CD8-positive, alpha-beta memory T cell (primary cell): ENCODE results near the gene TBC1D9. TPM values are rescaled to one million over a fixed set of nuclear protein-coding genes. Genes with fewer than 3 reads are reported as not detected.
A peak's percentile ranks its signal among the peaks of the same experiment; 100 is the strongest.

Experiments used
- CTCF ChIA-PET: fragments of 350-600 bp; sonication (Branson Sonifier 250); formaldehyde crosslinking; loops from one replicate; lab custom pipeline; 2021; ENCODE audit warnings: antibody characterized with exemption; lab: Charles Lee
- POLR2A ChIA-PET: fragments of 350-600 bp; sonication (Branson Sonifier 250); formaldehyde crosslinking; loops from one replicate; lab custom pipeline; 2021; ENCODE audit warnings: antibody characterized with exemption; lab: Charles Lee
- DNase-seq, 5 donors: peaks; one replicate each; pipeline versions ENCODE4 v3.0.0 to v3.0.0-alpha.2; 2020 to 2022; ENCODE audit warnings: mixed read lengths in 1 of 5
- H3K27ac ChIP-seq: one replicate; pipeline ENCODE4 v1.7.0; 2013; ENCODE audit warnings: low read depth, mild to moderate bottlenecking, low read length, moderate library complexity
- H3K27me3 ChIP-seq: 2 replicates; pipeline ENCODE4 v1.7.0; 2013; ENCODE audit warnings: low read length, mild to moderate bottlenecking; ENCODE audit not compliant: insufficient read depth, poor library complexity, severe bottlenecking
- H3K36me3 ChIP-seq: 2 replicates; pipeline ENCODE4 v1.7.0; 2013; ENCODE audit warnings: mild to moderate bottlenecking, low read length, moderate library complexity; ENCODE audit not compliant: insufficient read depth
- H3K4me1 ChIP-seq: 2 replicates; pipeline ENCODE4 v1.7.0; 2013; ENCODE audit warnings: mild to moderate bottlenecking, low read length, moderate library complexity; ENCODE audit not compliant: insufficient read depth
- H3K4me3 ChIP-seq: 2 replicates; pipeline ENCODE4 v1.7.0; 2013; ENCODE audit warnings: mild to moderate bottlenecking, low read length
- H3K9me3 ChIP-seq: 2 replicates; pipeline ENCODE4 v1.7.0; 2013; ENCODE audit warnings: mild to moderate bottlenecking, low read length
- H3K27ac Mint-ChIP-seq, 8 donors: one replicate each; pipeline ENCODE4 v1.8.0; 2020 to 2021; ENCODE audit warnings: mixed read lengths in 8 of 8, mild to moderate bottlenecking in 6 of 8, inconsistent platforms in 3 of 8, moderate library complexity in 3 of 8
- H3K27me3 Mint-ChIP-seq, 2 donors: one replicate each; pipeline ENCODE4 v1.8.0; 2020 to 2021; ENCODE audit warnings: mixed read lengths in 2 of 2, mild to moderate bottlenecking in 1 of 2, moderate library complexity in 1 of 2
- H3K36me3 Mint-ChIP-seq, 3 donors: one replicate each; pipeline ENCODE4 v1.8.0; 2020 to 2021; ENCODE audit warnings: mixed read lengths in 3 of 3, inconsistent platforms in 1 of 3, mild to moderate bottlenecking in 1 of 3
- H3K4me1 Mint-ChIP-seq, 3 donors: one replicate each; pipeline ENCODE4 v1.8.0; 2020 to 2021; ENCODE audit warnings: mixed read lengths in 3 of 3, inconsistent platforms in 1 of 3, mild to moderate bottlenecking in 1 of 3
- H3K4me3 Mint-ChIP-seq, 7 donors: one replicate each; pipeline ENCODE4 v1.8.0; 2020 to 2021; ENCODE audit warnings: mixed read lengths in 7 of 7, mild to moderate bottlenecking in 6 of 7, moderate library complexity in 4 of 7, inconsistent platforms in 2 of 7
- H3K9me3 Mint-ChIP-seq, 5 donors: one replicate each; pipeline ENCODE4 v1.8.0; 2020 to 2022; ENCODE audit warnings: mixed read lengths in 5 of 5, mild to moderate bottlenecking in 3 of 5, moderate library complexity in 2 of 5, inconsistent platforms in 1 of 5
- polyA plus RNA-seq: library from polyadenylated mRNA; unstranded; fragments of 300-500 nt; fragmentation: Illumina TruSeq; gene quantifications from one replicate; pipeline ENCODE4 v1.2.3, GENCODE V29; 2021
- total RNA-seq, 2 experiments: library from RNA; stranded (reverse); gene quantifications; one replicate each; pipeline ENCODE4 v1.2.3, GENCODE V29; 2021

TBC1D9 gene
- total and polyA plus RNA-seq, 3 experiments from 2014 or later = 0.13 to 0.46 TPM; not detected in 1

GRCh38 chr4:140603286-140603685 lies 152.9 kb downstream of the TBC1D9 start:
- H3K27ac Mint-ChIP-seq = no peak overlapping the region
- no peak overlapping the region for H3K4me3 ChIP-seq
- no peak overlapping the region for H3K27ac ChIP-seq
- H3K4me1 Mint-ChIP-seq = no peaks in the 10 kb centered on the region
- H3K9me3 Mint-ChIP-seq = no peaks in the 10 kb centered on the region
- POLR2A ChIA-PET = no interaction called here
- H3K4me1 ChIP-seq = no peaks in the 10 kb centered on the region
- H3K27me3 Mint-ChIP-seq = peaks cover 9 to 38% of the 10 kb centered on the region in 2 donors
- H3K4me3 Mint-ChIP-seq = no peak overlapping the region
- H3K27me3 ChIP-seq = no peaks in the 10 kb centered on the region
- CTCF ChIA-PET = interaction anchor here (1.6 kb wide), 1 partner anchor 243 kb away, joined by 5 read pairs; no protein-coding TSS in a partner anchor
- no peaks in the 10 kb centered on the region for H3K36me3 Mint-ChIP-seq
- H3K36me3 ChIP-seq = no peaks in the 10 kb centered on the region
- no peak for DNase-seq
- H3K9me3 ChIP-seq = no peaks in the 10 kb centered on the region

GRCh38 chr4:140602714-140603113 lies 153.5 kb downstream of the TBC1D9 start:
- H3K4me1 ChIP-seq = no peaks in the 10 kb centered on the region
- DNase-seq = no peak
- H3K9me3 Mint-ChIP-seq = no peaks in the 10 kb centered on the region
- ChIA-PET POLR2A (no interaction called here), CTCF (interaction anchor here (1.6 kb wide), 1 partner anchor 243 kb away, joined by 5 read pairs; no protein-coding TSS in a partner anchor)
- H3K27me3 Mint-ChIP-seq = peaks cover 8 to 36% of the 10 kb centered on the region in 2 donors
- H3K4me3 ChIP-seq = no peak overlapping the region
- no peak overlapping the region for H3K27ac ChIP-seq
- H3K4me3 Mint-ChIP-seq = peak overlapping the region in 1 of 7 donors; percentile 6
- no peaks in the 10 kb centered on the region for H3K4me1 Mint-ChIP-seq
- no peaks in the 10 kb centered on the region for H3K9me3 ChIP-seq
- H3K36me3 Mint-ChIP-seq = no peaks in the 10 kb centered on the region
- H3K36me3 ChIP-seq = no peaks in the 10 kb centered on the region
- no peak overlapping the region for H3K27ac Mint-ChIP-seq
- no peaks in the 10 kb centered on the region for H3K27me3 ChIP-seq

- POLR2A ChIA-PET = no interaction called here
- CTCF ChIA-PET = no interaction called here
- H3K4me3 Mint-ChIP-seq = no peak overlapping the region
Measured at GRCh38 chr4:140600408-140600807, 155.8 kb downstream of the TBC1D9 start.

GRCh38 chr4:140595065-140595464 lies 161.1 kb downstream of the TBC1D9 start:
- peaks cover 0 to 5% (median 0%) of the 10 kb centered on the region in 5 donors for H3K9me3 Mint-ChIP-seq
- no peak for DNase-seq
- H3K27me3 Mint-ChIP-seq = peaks cover 4 to 43% of the 10 kb centered on the region in 2 donors
- no peaks in the 10 kb centered on the region for H3K4me1 ChIP-seq
- H3K27me3 ChIP-seq = no peaks in the 10 kb centered on the region
- POLR2A ChIA-PET = no interaction called here
- no peaks in the 10 kb centered on the region for H3K36me3 ChIP-seq
- H3K9me3 ChIP-seq = no peaks in the 10 kb centered on the region
- H3K27ac Mint-ChIP-seq = no peak overlapping the region
- no peak overlapping the region for H3K27ac ChIP-seq
- no peak overlapping the region for H3K4me3 Mint-ChIP-seq
- no peaks in the 10 kb centered on the region for H3K36me3 Mint-ChIP-seq
- CTCF ChIA-PET = no interaction called here
- H3K4me1 Mint-ChIP-seq = no peaks in the 10 kb centered on the region
- no peak overlapping the region for H3K4me3 ChIP-seq

More at GRCh38 chr4:140600408-140600807, 155.8 kb downstream of the TBC1D9 start:
- Histone ChIP-seq H3K4me3 (no peak overlapping the region), H3K27ac (no peak overlapping the region), H3K36me3 (no peaks in the 10 kb centered on the region), H3K4me1 (no peaks in the 10 kb centered on the region), H3K27me3 (no peaks in the 10 kb centered on the region), H3K9me3 (no peaks in the 10 kb centered on the region)
- DNase-seq = no peak
- H3K9me3 Mint-ChIP-seq = no peaks in the 10 kb centered on the region
- H3K27me3 Mint-ChIP-seq = peaks cover 0 to 25% of the 10 kb centered on the region in 2 donors
- H3K4me1 Mint-ChIP-seq = no peaks in the 10 kb centered on the region
- no peak overlapping the region for H3K27ac Mint-ChIP-seq
- H3K36me3 Mint-ChIP-seq = no peaks in the 10 kb centered on the region

GRCh38 chr4:140584439-140584838 lies 171.7 kb downstream of the TBC1D9 start:
- CTCF ChIA-PET = no interaction called here
- H3K27ac Mint-ChIP-seq = no peak overlapping the region
- H3K36me3 Mint-ChIP-seq = no peaks in the 10 kb centered on the region
- peaks cover 0 to 2% (median 0%) of the 10 kb centered on the region in 5 donors for H3K9me3 Mint-ChIP-seq
- no peak for DNase-seq
- Histone ChIP-seq H3K9me3 (no peaks in the 10 kb centered on the region), H3K36me3 (no peaks in the 10 kb centered on the region), H3K27me3 (no peaks in the 10 kb centered on the region), H3K27ac (no peak overlapping the region), H3K4me1 (no peaks in the 10 kb centered on the region), H3K4me3 (no peak overlapping the region)
- peaks cover 7 to 20% of the 10 kb centered on the region in 2 donors for H3K27me3 Mint-ChIP-seq
- POLR2A ChIA-PET = no interaction called here
- H3K4me1 Mint-ChIP-seq = no peaks in the 10 kb centered on the region
- no peak overlapping the region for H3K4me3 Mint-ChIP-seq

- no peaks in the 10 kb centered on the region for H3K4me1 ChIP-seq
- no peaks in the 10 kb centered on the region for H3K36me3 ChIP-seq
- no peak overlapping the region for H3K27ac Mint-ChIP-seq
- no peaks in the 10 kb centered on the region for H3K27me3 ChIP-seq
- peaks cover 0 to 2% (median 0%) of the 10 kb centered on the region in 5 donors for H3K9me3 Mint-ChIP-seq
- no peaks in the 10 kb centered on the region for H3K36me3 Mint-ChIP-seq
- ChIA-PET POLR2A (no interaction called here), CTCF (no interaction called here)
- peaks cover 18 to 47% of the 10 kb centered on the region in 2 donors for H3K27me3 Mint-ChIP-seq
- no peak for DNase-seq
- H3K27ac ChIP-seq = no peak overlapping the region
- H3K4me3 Mint-ChIP-seq = no peak overlapping the region
- H3K9me3 ChIP-seq = no peaks in the 10 kb centered on the region
- H3K4me3 ChIP-seq = no peak overlapping the region
- H3K4me1 Mint-ChIP-seq = no peaks in the 10 kb centered on the region
Measured at GRCh38 chr4:140581078-140581477, 175.1 kb downstream of the TBC1D9 start.

- no peaks in the 10 kb centered on the region for H3K27me3 ChIP-seq
- Mint-ChIP-seq H3K36me3 (no peaks in the 10 kb centered on the region), H3K4me1 (no peaks in the 10 kb centered on the region), H3K4me3 (no peak overlapping the region), H3K27ac (no peak overlapping the region), H3K27me3 (peaks cover 24 to 58% of the 10 kb centered on the region in 2 donors), H3K9me3 (peaks cover 0 to 1% (median 0%) of the 10 kb centered on the region in 5 donors)
- CTCF ChIA-PET = no interaction called here
- POLR2A ChIA-PET = no interaction called here
- no peaks in the 10 kb centered on the region for H3K4me1 ChIP-seq
- no peaks in the 10 kb centered on the region for H3K9me3 ChIP-seq
- H3K27ac ChIP-seq = no peak overlapping the region
- DNase-seq = no peak
- H3K36me3 ChIP-seq = no peaks in the 10 kb centered on the region
- no peak overlapping the region for H3K4me3 ChIP-seq
Measured at GRCh38 chr4:140579278-140579677, 176.9 kb downstream of the TBC1D9 start.

- Mint-ChIP-seq H3K4me1 (no peaks in the 10 kb centered on the region), H3K27ac (no peak overlapping the region), H3K9me3 (peaks cover under 1 to 6% (median 4%) of the 10 kb centered on the region in 5 donors), H3K36me3 (no peaks in the 10 kb centered on the region), H3K27me3 (peaks cover 38 to 79% of the 10 kb centered on the region in 2 donors), H3K4me3 (no peak overlapping the region)
- no peaks in the 10 kb centered on the region for H3K36me3 ChIP-seq
- no peaks in the 10 kb centered on the region for H3K4me1 ChIP-seq
- no peak overlapping the region for H3K27ac ChIP-seq
- CTCF ChIA-PET = no interaction called here
- H3K9me3 ChIP-seq = no peaks in the 10 kb centered on the region
- DNase-seq = no peak
- POLR2A ChIA-PET = no interaction called here
- H3K27me3 ChIP-seq = no peaks in the 10 kb centered on the region
- H3K4me3 ChIP-seq = no peak overlapping the region
Measured at GRCh38 chr4:140575489-140575888, 180.7 kb downstream of the TBC1D9 start.
